EL (cell line): ENCODE results near the gene TOM1.

Source experiments
- DNase-seq: peaks from one replicate; pipeline ENCODE4 v3.0.0-alpha.2; 2016

The TOM1 gene

GRCh38 chr22:35348026-35348590 lies 48.4 kb downstream of the TOM1 start:
- DNase-seq: no peak

- no peak for DNase-seq
Measured at GRCh38 chr22:35348703-35349102, 49.0 kb downstream of the TOM1 start.

GRCh38 chr22:35349368-35349703 lies 49.6 kb downstream of the TOM1 start:
- DNase-seq: no peak

- no peak for DNase-seq
Measured at GRCh38 chr22:35349704-35350538, 50.2 kb downstream of the TOM1 start.

GRCh38 chr22:35350539-35351503 lies 51.1 kb downstream of the TOM1 start:
- DNase-seq: peak; percentile 93

GRCh38 chr22:35352214-35353111 lies 52.8 kb downstream of the TOM1 start:
- no peak for DNase-seq

GRCh38 chr22:35353318-35353717 lies 53.6 kb downstream of the TOM1 start:
- no peak for DNase-seq

- DNase-seq: no peak
Measured at GRCh38 chr22:35354068-35354467, 54.4 kb downstream of the TOM1 start.

- DNase-seq: peak; percentile 79
Measured at GRCh38 chr22:35357883-35358621, 58.4 kb downstream of the TOM1 start.

GRCh38 chr22:35359380-35360065 lies 59.8 kb downstream of the TOM1 start:
- DNase-seq: no peak

GRCh38 chr22:35361001-35361558 lies 61.4 kb downstream of the TOM1 start:
- no peak for DNase-seq

GRCh38 chr22:35363566-35364086 lies 63.9 kb downstream of the TOM1 start:
- DNase-seq: no peak

- DNase-seq: peak; percentile 68
Measured at GRCh38 chr22:35364230-35364629, 64.5 kb downstream of the TOM1 start.

GRCh38 chr22:35367331-35367886 lies 67.7 kb downstream of the TOM1 start:
- no peak for DNase-seq

GRCh38 chr22:35368386-35368785 lies 68.7 kb downstream of the TOM1 start:
- no peak for DNase-seq

- DNase-seq: no peak
Measured at GRCh38 chr22:35369996-35370395, 70.3 kb downstream of the TOM1 start.

- DNase-seq: no peak
Measured at GRCh38 chr22:35373781-35374180, 74.1 kb downstream of the TOM1 start.

GRCh38 chr22:35375031-35375430 lies 75.3 kb downstream of the TOM1 start:
- no peak for DNase-seq

GRCh38 chr22:35375526-35375925 lies 75.8 kb downstream of the TOM1 start:
- DNase-seq: no peak
